GM18867 (cell line): ENCODE data around the gene PPP2R5A.

Experiments used
- ATAC-seq: cut with Tn5 transposase; IDR thresholded peaks from one replicate; pipeline ENCODE4 v1.9.1; 2021; ENCODE audit warnings: mild to moderate bottlenecking, moderate library complexity; ENCODE audit not compliant: unreplicated experiment

Gene PPP2R5A

GRCh38 chr1:212401838-212402582 lies 116.8 kb downstream of the PPP2R5A start:
- ATAC-seq: no peak

GRCh38 chr1:212402666-212403321 lies 117.6 kb downstream of the PPP2R5A start:
- ATAC-seq: no peak

GRCh38 chr1:212410231-212410820 lies 125.1 kb downstream of the PPP2R5A start:
- ATAC-seq: no peak
